ENCODE results near the gene RPS24.
"Not testable (repeated sequence)": the region's sequence is repeated elsewhere in the genome, so short reads cannot be mapped to it uniquely, and the experiment has no call there.

- not testable (repeated sequence) for TF ChIP-seq CTCF (conservative IDR thresholded peaks at IDR 0.05; ENCODE audit: low read depth, low read length); EZH2 (IDR thresholded peaks at IDR 0.05; ENCODE audit: borderline replicate concordance, low read depth, low read length, poor library complexity, severe bottlenecking)
Observed at GRCh38 chr10:78075806-78076205, 42.1 kb downstream of the RPS24 start.

Data from A673 (cell line).